SK-N-SH treated with all-trans-retinoic acid at 6 μM for 48 hours (cell line): ENCODE measurements around the gene ITGAV.

Experiments used
- ARNTL ChIP-seq: fragments of 450-650 bp; formaldehyde crosslinking; IDR thresholded peaks from 2 replicates; pipeline ENCODE4 v1.5.0; 2020; ENCODE audit warnings: low read depth, mild to moderate bottlenecking, moderate library complexity, borderline replicate concordance
- CSDC2 ChIP-seq: fragments of 250-450 bp; sonication (Bioruptor Pico); IDR thresholded peaks from 2 replicates; pipeline ENCODE4 v1.5.0; 2020; ENCODE audit warnings: mild to moderate bottlenecking, moderate library complexity
- ESRRG ChIP-seq: fragments of 250-450 bp; sonication (Bioruptor Pico); IDR thresholded peaks from 2 replicates; pipeline ENCODE4 v1.6.1; 2021; ENCODE audit warnings: mild to moderate bottlenecking
- GLIS3 ChIP-seq: fragments of 250-450 bp; sonication (Bioruptor Pico); IDR thresholded peaks from 2 replicates; pipeline ENCODE4 v1.5.0; 2020; ENCODE audit warnings: mild to moderate bottlenecking, moderate library complexity
- RARB ChIP-seq: fragments of 250-450 bp; sonication (Bioruptor Pico); IDR thresholded peaks from 2 replicates; pipeline ENCODE4 v1.8.0; 2021; ENCODE audit warnings: mild to moderate bottlenecking, moderate library complexity
- SNAI2 ChIP-seq: fragments of 250-450 bp; sonication (Bioruptor Pico); IDR thresholded peaks from 2 replicates; pipeline ENCODE4 v1.5.0; 2020; ENCODE audit warnings: mild to moderate bottlenecking, moderate library complexity
- ZFP3 ChIP-seq: fragments of 250-450 bp; sonication (Bioruptor Pico); IDR thresholded peaks from 2 replicates; pipeline ENCODE4 v1.5.0; 2020; ENCODE audit warnings: mild to moderate bottlenecking, moderate library complexity
- ZFP30 ChIP-seq: fragments of 450-650 bp; formaldehyde crosslinking; IDR thresholded peaks from 2 replicates; pipeline ENCODE4 v1.5.0; 2022; ENCODE audit warnings: mild to moderate bottlenecking, moderate library complexity
- ZNF565 ChIP-seq: fragments of 450-650 bp; formaldehyde crosslinking; conservative IDR thresholded peaks from 2 replicates; pipeline ENCODE4 v1.5.0; 2020; ENCODE audit warnings: low read depth, mild to moderate bottlenecking, moderate library complexity
- ZNF8 ChIP-seq: fragments of 450-650 bp; formaldehyde crosslinking; IDR thresholded peaks from 2 replicates; pipeline ENCODE4 v1.5.0; 2020; ENCODE audit warnings: mild to moderate bottlenecking, moderate library complexity
- TF ChIP-seq, protein P1 (sequence below): fragments of 250-450 bp; sonication (Bioruptor Pico); IDR thresholded peaks from 2 replicates; pipeline ENCODE4 v1.5.0; 2020; ENCODE audit warnings: mild to moderate bottlenecking, moderate library complexity
- TF ChIP-seq, protein P2 (sequence below): fragments of 250-450 bp; sonication (Bioruptor Pico); IDR thresholded peaks from 2 replicates; pipeline ENCODE4 v1.8.0; 2020; ENCODE audit warnings: mild to moderate bottlenecking, moderate library complexity, borderline replicate concordance
- TF ChIP-seq, protein P3 (sequence below): fragments of 250-450 bp; sonication (Bioruptor Pico); IDR thresholded peaks from 2 replicates; pipeline ENCODE4 v1.5.1; 2021; ENCODE audit warnings: mild to moderate bottlenecking, moderate library complexity

DNA sequence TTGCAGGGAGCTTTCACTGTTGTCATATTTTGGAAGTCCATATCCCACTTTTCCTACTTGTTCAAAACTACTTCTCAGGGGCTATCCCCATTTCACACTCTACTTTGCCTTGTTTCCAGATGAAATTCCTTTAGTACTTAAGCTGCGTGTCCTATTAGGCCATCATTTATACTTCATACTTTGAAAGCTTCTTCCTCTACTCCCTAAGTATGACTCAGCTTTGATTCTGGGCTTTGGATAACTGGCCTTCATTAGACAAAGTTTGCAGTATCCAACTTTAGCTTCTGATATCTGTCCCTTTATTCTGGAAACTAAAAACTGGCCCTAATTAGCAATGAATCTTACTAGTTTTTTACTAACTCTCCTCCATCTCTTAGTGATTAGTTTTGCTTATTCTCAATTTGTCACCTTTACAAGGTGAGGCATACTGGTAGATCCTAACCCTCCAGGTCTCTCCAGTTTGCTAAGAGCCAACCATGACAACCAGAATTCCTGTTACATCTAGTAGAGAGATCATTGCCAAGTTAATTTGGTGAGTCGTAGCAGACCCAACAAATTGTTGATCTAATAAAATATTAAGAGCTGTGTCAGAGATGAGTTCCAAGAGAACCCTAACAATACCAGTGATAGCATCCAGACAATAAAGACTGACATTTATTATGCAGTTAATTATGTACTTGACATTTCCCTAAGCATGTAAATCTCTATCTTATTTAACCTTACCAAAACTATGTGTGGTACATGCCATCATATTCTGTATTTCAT, 31.2 kb upstream of the ITGAV start:
- TF ChIP-seq ZNF8, result no peak
- TF ChIP-seq, protein P1, sequence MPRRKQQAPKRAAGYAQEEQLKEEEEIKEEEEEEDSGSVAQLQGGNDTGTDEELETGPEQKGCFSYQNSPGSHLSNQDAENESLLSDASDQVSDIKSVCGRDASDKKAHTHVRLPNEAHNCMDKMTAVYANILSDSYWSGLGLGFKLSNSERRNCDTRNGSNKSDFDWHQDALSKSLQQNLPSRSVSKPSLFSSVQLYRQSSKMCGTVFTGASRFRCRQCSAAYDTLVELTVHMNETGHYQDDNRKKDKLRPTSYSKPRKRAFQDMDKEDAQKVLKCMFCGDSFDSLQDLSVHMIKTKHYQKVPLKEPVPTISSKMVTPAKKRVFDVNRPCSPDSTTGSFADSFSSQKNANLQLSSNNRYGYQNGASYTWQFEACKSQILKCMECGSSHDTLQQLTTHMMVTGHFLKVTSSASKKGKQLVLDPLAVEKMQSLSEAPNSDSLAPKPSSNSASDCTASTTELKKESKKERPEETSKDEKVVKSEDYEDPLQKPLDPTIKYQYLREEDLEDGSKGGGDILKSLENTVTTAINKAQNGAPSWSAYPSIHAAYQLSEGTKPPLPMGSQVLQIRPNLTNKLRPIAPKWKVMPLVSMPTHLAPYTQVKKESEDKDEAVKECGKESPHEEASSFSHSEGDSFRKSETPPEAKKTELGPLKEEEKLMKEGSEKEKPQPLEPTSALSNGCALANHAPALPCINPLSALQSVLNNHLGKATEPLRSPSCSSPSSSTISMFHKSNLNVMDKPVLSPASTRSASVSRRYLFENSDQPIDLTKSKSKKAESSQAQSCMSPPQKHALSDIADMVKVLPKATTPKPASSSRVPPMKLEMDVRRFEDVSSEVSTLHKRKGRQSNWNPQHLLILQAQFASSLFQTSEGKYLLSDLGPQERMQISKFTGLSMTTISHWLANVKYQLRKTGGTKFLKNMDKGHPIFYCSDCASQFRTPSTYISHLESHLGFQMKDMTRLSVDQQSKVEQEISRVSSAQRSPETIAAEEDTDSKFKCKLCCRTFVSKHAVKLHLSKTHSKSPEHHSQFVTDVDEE (CRISPR knock-in tag), result no peak
- TF ChIP-seq ZNF565 (CRISPR knock-in tag), result no peak
- TF ChIP-seq ZFP30, result no peak
- TF ChIP-seq, protein P2, sequence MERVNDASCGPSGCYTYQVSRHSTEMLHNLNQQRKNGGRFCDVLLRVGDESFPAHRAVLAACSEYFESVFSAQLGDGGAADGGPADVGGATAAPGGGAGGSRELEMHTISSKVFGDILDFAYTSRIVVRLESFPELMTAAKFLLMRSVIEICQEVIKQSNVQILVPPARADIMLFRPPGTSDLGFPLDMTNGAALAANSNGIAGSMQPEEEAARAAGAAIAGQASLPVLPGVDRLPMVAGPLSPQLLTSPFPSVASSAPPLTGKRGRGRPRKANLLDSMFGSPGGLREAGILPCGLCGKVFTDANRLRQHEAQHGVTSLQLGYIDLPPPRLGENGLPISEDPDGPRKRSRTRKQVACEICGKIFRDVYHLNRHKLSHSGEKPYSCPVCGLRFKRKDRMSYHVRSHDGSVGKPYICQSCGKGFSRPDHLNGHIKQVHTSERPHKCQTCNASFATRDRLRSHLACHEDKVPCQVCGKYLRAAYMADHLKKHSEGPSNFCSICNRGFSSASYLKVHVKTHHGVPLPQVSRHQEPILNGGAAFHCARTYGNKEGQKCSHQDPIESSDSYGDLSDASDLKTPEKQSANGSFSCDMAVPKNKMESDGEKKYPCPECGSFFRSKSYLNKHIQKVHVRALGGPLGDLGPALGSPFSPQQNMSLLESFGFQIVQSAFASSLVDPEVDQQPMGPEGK (CRISPR knock-in tag), result no peak
- TF ChIP-seq ARNTL, result no peak
- no peak for TF ChIP-seq GLIS3 (CRISPR knock-in tag)
- no peak for TF ChIP-seq ZFP3 (CRISPR knock-in tag)
- TF ChIP-seq SNAI2, result no peak
- no peak for TF ChIP-seq ESRRG (CRISPR knock-in tag)
- TF ChIP-seq CSDC2 (CRISPR knock-in tag), result no peak
- no peak for TF ChIP-seq RARB (CRISPR knock-in tag)
- TF ChIP-seq, protein P3, sequence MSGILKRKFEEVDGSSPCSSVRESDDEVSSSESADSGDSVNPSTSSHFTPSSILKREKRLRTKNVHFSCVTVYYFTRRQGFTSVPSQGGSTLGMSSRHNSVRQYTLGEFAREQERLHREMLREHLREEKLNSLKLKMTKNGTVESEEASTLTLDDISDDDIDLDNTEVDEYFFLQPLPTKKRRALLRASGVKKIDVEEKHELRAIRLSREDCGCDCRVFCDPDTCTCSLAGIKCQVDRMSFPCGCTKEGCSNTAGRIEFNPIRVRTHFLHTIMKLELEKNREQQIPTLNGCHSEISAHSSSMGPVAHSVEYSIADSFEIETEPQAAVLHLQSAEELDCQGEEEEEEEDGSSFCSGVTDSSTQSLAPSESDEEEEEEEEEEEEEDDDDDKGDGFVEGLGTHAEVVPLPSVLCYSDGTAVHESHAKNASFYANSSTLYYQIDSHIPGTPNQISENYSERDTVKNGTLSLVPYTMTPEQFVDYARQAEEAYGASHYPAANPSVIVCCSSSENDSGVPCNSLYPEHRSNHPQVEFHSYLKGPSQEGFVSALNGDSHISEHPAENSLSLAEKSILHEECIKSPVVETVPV (CRISPR knock-in tag), result no peak
